Raji (cell line): ENCODE data around the gene ACTN1.

ENCODE experiments used
- POLR2A ChIP-seq: IDR thresholded peaks from 2 replicates; pipeline ENCODE4 v1.6.1; 2011; ENCODE audit warnings: low read depth, low read length, control low read depth; ENCODE audit not compliant: insufficient read depth

Gene ACTN1

DNA sequence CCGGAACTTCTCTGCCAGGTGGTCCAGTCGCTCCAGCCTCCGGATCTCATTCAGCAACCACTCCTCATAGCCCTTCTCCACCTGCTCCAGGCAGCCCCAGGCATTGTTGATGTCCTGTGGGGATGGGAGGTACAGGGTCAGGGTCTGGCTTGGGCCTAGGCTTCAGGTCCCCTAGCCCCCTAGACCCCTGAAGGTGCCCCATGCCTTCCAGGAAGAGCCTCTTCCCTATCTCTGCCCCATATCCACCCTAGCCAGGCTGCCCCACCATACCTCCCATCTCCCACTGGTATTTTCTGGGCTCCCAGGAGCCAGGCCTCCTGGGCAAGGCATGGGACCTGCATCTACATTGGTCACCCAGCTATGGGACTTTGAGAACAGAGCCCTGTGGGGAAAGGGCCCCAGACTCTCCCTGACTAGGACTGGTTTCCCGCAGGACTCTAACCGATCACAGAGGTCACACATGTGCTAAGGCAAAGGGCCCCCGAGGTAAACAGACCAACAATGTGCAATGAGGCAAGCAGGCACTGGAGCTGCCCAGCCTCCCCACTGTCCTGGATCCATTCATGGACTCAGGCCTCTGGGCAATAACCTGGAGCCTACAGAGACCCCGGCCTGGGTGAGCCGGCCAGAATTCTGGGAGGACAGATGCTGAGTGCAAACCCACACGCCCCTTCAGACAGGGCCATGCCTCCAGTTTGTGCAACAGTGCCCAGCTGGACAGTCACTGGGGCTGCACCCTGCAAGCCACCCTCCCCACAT is 88.8 kb downstream of the ACTN1 start:
- TF ChIP-seq POLR2A: no peak

DNA sequence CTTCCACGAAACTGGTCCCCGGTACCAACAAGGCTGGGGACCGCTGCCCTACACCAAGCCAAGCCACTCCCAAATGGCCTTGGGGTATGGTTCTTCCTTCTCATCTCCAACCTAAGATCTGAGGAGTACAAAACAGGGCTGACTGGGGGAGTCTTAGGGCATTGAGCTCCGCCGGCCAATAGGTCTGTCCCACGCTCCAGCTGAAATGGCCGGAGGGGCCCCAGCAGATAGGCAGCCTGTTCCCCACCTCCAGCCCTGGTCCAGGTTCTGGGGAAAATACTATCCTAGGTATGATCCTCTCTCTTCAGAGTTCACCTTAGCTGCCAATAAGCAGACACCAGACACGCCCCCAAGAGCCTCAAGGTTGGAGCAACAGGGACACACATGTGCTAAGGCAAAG is 90.2 kb downstream of the ACTN1 start:
- TF ChIP-seq POLR2A: no peak

GRCh38 chr14:68888025-68888850 is 90.9 kb downstream of the ACTN1 start:
- no peak for TF ChIP-seq POLR2A

GRCh38 chr14:68886109-68886434 is 93.0 kb downstream of the ACTN1 start:
- no peak for TF ChIP-seq POLR2A

- TF ChIP-seq POLR2A: no peak
These were observed 93.6 kb downstream of the ACTN1 start for GRCh38 chr14:68885226-68886108.

GRCh38 chr14:68884031-68885030 is 94.8 kb downstream of the ACTN1 start:
- TF ChIP-seq POLR2A: no peak

DNA sequence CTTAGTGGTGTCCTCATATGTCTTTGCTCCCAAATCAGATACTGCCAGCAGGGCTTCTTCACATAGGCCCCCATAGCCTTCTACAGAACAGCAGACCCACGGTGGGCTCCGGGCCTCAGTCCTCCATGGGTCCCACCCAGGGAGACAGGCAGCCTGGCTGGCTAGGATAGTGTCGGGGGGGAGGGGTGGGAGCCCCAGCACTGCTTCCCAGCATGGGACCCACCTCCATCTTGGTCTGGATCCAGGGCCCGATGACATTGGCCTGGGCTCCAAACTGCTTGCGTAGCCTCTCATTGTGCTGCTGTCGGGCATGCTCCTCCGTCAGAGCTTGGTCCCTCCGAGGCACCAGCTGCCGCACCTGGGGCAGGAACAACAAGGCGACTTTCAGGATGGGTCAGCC is 96.9 kb downstream of the ACTN1 start:
- TF ChIP-seq POLR2A: no peak

DNA sequence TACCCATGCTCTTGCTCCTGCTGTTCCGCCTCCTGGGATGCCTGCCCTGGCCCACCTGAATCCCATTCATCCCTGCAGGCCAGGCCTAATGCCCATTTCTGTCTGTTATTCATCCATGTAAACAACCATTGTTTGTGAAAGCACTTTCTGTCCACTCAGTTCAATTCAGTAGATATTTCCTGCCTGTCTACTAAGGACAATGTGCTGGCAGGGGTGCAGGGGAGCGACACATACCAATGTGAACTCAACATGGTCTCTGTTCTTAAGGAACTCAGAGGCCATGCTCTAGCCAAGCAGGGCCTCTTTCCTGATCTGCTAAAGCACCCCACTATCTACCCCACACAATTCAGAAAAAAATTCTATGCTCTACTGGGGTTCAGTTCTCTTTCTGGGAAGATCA is 97.7 kb downstream of the ACTN1 start:
- no peak for TF ChIP-seq POLR2A

DNA sequence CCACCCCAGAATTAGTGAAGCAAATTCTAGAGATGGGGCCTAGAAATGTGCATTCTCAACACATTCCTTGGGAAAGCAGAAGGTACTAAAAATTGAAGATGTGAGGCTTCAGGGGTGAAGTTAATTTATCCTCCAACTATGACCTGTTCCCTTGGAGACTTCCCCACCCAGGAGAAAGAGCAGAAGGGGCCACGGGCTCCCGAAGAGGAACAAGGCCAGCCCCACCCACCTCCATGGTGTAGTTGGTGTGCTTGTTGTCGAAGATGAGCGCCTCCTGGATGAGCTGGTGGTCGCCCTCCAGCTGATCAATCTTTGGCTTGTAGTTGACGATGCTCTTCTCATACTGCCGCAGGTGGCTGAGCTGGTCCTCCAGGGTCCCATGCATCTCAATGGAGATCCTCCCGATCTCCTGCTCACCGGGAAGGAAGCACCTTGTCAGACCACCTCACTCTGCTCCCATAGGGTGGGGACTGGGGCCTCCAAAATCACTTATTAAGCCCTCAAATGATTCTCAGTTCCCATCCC is 98.5 kb downstream of the ACTN1 start:
- no peak for TF ChIP-seq POLR2A

DNA sequence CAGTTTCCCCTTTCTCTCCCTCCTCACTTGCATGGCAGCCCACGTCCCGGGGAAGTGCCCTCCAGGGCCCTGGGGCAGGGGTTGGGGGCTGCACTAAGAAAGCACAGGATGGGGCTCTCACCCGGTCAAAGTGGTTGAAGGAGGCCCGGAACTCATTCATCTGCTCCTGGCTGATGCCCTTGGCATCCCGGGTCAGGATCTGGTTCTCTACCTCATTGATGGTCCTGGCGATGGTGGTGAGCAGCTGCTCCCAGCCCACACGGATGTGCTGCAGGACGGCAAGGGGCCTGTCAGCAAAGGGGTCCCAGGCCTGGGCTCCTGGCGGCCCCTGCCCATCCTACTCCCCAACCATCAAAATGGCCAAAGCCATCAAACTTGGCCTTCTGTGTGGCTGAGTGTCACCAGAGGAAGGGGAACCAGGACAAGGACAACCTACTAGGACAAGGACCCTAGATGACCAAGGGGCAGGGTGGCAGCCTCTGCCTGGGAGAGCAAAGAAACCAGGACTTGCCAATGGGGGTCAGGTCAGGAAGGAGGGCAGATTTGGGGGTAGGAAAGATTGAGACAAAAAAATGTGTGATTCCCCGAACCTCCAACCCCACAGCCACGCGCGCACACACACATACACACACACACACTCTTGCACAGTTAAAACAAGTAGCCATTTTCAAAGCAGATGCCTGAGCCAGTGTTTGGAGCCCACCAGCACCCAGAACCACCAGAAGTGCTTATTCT is 99.1 kb downstream of the ACTN1 start:
- no peak for TF ChIP-seq POLR2A

GRCh38 chr14:68879321-68879781 is 99.8 kb downstream of the ACTN1 start:
- TF ChIP-seq POLR2A: no peak

GRCh38 chr14:68878908-68879307 is 100.2 kb downstream of the ACTN1 start:
- no peak for TF ChIP-seq POLR2A

DNA sequence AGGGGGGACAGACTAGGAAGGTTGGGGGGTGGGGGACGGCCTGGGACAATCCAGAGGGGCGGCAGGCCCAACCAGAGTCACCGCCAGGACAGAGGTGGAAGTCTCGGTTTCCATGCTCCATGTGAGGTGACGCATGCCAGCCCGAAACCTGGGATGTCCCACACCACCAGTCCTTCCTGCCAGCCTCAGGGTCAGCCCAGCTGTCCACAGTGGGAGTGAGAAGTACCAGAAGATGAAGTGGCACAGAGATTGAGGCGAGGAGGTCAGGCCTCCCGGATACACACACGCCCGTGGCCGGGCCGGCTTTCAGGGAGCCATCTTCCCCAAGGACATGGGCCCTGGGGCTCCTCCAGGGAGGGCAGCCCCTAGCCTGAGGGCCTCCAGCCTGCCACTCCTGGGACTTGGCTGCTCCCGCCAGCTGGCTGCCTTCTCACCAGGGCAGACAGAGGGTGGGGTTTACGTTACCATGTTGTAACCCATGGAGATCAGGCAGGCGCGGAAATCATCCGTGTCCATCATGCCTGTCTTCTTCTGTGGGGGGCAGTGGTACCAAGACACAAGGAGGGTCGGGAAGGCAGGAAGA is 101.0 kb downstream of the ACTN1 start:
- no peak for TF ChIP-seq POLR2A
